AG09309 (cell line): ENCODE measurements around the gene PPP1R27.

Experiments
- DNase-seq: peaks from one replicate; pipeline ENCODE4 v3.0.0-alpha.2; 2010; ENCODE audit warnings: low read depth
- H3K4me3 ChIP-seq: 2 replicates; pipeline ENCODE4 v1.5.1; 2011; ENCODE audit warnings: mild to moderate bottlenecking, low read depth, low read length, moderate library complexity; ENCODE audit not compliant: control insufficient read depth
- TF ChIP-seq, protein P1 (sequence below): IDR thresholded peaks from 2 replicates; pipeline ENCODE4 v1.5.1; 2011; ENCODE audit warnings: mild to moderate bottlenecking, low read depth, low read length, inconsistent platforms; ENCODE audit not compliant: insufficient read depth, control insufficient read depth; ENCODE audit errors: missing control alignments

The PPP1R27 gene

DNA sequence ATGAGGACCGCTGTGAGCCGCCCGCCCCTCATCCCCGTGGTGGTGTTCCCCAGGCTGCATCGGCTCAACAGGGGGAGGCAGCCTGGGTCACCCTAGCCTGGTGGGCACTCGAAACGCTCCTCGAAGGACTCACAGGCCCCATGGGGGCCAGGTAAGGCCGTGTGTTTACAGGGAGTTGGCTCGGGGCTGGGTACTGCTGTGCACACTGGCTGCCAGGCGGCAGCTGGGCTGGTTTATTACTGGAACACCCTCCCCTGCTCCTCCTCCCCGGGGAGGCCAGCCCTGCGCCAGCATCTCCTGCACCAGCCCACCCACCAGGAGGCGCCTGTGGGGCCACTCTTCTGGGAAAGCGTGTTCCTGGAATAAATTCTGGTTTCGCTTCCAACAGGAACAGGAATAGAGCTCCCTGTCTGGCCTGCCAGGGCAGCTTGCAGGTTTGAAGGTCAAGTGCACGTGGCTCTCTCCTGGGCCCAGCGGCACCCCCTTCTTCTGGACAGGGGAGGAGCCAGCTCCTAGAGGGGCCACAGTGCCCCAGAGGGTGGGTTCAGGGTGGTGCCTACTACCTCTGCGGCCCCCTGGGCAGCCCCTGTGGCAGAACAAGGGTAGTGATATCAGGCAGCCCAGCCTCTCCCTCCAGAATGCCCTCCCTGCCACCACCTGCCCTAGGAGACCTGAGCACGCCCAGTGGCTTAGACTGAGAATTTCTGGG lies 13.1 kb downstream of the PPP1R27 start:
- H3K4me3 ChIP-seq: no peak overlapping the region
- no peak for DNase-seq
- TF ChIP-seq, protein P1, sequence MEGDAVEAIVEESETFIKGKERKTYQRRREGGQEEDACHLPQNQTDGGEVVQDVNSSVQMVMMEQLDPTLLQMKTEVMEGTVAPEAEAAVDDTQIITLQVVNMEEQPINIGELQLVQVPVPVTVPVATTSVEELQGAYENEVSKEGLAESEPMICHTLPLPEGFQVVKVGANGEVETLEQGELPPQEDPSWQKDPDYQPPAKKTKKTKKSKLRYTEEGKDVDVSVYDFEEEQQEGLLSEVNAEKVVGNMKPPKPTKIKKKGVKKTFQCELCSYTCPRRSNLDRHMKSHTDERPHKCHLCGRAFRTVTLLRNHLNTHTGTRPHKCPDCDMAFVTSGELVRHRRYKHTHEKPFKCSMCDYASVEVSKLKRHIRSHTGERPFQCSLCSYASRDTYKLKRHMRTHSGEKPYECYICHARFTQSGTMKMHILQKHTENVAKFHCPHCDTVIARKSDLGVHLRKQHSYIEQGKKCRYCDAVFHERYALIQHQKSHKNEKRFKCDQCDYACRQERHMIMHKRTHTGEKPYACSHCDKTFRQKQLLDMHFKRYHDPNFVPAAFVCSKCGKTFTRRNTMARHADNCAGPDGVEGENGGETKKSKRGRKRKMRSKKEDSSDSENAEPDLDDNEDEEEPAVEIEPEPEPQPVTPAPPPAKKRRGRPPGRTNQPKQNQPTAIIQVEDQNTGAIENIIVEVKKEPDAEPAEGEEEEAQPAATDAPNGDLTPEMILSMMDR: peak; percentile 29

DNA sequence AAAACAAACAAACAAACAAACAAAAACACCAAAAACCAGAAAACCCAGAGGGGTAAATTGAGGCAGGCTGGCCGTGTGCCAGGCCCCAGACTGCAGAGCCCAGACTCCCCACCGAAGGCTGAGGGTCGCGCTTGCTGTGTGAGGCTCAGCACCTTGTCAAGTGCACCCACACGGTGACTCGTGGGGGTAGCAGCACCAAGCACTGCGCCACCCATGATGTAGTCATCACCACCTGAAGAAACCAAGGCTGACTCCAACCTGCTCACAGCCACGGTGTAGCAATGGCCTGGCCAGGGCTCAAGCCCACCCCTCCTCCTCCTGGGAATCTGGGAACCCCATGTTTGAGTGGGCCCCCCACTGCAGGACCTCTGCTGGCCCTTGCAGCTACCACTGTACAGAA lies 13.7 kb downstream of the PPP1R27 start:
- no peak overlapping the region for H3K4me3 ChIP-seq
- DNase-seq: no peak
- TF ChIP-seq, protein P1: no peak

DNA sequence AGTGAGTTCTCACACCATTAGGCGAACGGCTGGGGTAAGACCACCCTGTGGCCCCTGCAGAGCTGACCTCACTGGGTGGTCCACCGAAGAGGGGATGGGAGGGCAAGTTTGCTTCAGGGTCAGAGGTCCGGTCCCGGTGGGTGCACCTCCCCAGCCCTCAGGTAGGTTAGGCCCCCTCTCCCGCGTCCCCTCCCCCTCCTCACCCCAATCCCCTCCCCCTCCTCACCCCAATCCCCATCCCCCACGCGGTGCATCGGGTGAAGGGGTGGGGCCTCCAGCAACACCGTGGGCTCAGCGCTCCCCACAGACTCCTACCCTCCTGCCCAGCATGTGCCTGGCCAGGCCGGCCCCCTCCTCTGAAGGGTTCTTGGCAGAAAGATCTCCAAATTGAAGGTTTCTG lies 15.1 kb downstream of the PPP1R27 start:
- TF ChIP-seq, protein P1: no peak
- no peak overlapping the region for H3K4me3 ChIP-seq
- no peak for DNase-seq

DNA sequence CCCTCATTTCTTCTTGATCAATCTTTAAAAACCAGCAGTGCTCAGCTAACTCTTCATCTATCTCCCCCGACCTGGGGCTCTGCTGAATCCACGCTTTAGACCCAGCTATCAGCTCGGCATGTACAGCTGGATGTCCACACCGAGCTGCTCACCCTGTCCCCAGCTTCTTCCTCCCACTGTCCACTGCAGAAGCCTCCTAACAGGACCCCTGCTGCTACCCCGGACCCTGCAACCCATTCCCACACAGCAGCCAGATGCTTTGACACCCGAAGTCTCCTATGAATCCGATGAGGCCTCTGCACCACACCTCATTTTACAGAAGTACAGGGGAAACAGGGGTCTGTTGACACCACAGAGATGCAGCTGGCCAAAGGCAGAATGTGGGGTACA lies 17.1 kb downstream of the PPP1R27 start:
- TF ChIP-seq, protein P1: no peak
- H3K4me3 ChIP-seq: no peak overlapping the region
- DNase-seq: no peak

DNA sequence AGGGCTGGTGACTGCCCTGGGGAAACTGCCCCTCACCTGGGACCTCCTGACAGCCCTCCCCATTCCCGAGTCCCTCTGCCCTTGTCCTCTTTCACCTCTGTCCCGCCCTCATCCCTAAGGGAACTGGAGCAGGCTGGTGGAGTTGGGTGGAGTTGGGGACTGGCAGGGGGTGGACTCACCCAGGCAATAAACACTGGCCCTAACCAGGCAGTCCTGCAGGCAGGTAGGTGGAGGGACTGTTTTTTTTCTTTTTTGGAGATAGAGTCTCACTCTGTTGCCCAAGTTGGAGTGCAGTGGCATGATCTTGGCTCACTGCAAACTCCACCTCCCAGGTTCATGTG lies 19.2 kb downstream of the PPP1R27 start:
- DNase-seq: no peak
- no peak overlapping the region for H3K4me3 ChIP-seq
- TF ChIP-seq, protein P1: no peak

DNA sequence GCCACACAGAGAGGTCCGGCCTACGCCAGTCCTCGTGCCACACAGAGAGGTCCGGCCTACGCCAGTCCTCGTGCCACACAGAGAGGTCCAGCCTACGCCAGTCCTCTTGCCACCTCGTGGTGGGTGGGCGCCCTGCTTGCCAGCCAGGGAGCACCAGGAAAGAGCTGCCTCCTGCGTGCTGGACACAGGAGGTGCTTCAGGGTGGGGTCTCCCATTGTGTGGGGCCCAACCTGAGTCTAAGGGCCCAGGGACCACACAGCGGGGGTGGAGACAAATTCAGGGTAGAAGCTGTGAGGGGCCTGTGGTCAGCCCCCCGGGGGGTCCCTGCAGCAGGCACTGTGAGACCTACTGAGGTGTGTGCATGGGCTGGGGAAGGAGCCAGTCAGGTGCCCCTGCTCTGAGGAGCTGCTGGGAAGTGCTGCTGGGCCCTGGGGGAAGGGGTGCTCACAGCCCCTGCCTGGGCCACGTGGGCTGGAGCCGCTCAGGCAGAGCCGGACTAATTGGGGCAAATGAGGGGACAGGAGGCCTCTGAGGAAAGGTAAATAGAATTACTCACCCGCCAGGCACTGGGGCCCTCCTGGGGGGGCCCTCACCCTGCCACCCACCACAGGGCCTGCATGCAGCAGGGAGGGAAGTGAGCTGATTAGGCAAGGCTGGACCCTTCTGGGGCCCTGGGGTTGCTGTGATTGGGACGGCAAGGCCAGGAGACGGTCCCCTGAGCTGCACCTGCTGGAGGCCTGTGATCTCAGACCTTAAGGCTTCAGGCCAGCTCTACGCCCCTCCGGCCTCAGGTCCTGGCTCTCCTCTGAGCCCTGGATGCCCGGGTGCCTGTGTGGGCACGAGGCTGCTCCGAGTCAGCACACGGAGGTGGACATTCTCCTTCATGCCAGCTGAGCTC lies 19.9 kb downstream of the PPP1R27 start:
- DNase-seq: no peak
- TF ChIP-seq, protein P1: no peak
- H3K4me3 ChIP-seq: no peak overlapping the region
